Cardiac muscle cell (in vitro differentiated cells and primary cell): ENCODE measurements around the gene ADGRB2. TPM values are rescaled to one million over a fixed set of nuclear protein-coding genes. Genes with fewer than 3 reads are reported as not detected.

ENCODE experiments used
- DNase-seq, 2 donors: peaks; one replicate each; pipeline versions ENCODE4 v3.0.0 to v3.0.0-alpha.2; 2010 to 2017; ENCODE audit warnings: low read depth in 1 of 2, low spot score in 1 of 2
- H3K27ac ChIP-seq: fragments of 200-600 bp; sonication (generic); 2 replicates; pipeline ENCODE4 v1.5.1; 2016
- H3K27me3 ChIP-seq: fragments of 200-600 bp; sonication (generic); 2 replicates; pipeline ENCODE4 v1.6.0; 2016; ENCODE audit warnings: control low read depth
- H3K36me3 ChIP-seq: fragments of 200-600 bp; sonication (generic); 2 replicates; pipeline ENCODE4 v1.5.1; 2016; ENCODE audit warnings: control low read depth
- H3K4me1 ChIP-seq: fragments of 200-600 bp; sonication (generic); 2 replicates; pipeline ENCODE4 v1.8.1; 2017; ENCODE audit warnings: low read depth, mild to moderate bottlenecking, mixed run types
- H3K4me3 ChIP-seq: fragments of 200-600 bp; sonication (generic); 2 replicates; pipeline ENCODE4 v1.5.1; 2016; ENCODE audit warnings: mild to moderate bottlenecking
- H3K9me3 ChIP-seq: fragments of 200-600 bp; sonication (generic); 2 replicates; pipeline ENCODE4 v1.5.1; 2017; ENCODE audit warnings: low read depth, mild to moderate bottlenecking, control low read depth
- CTCF ChIP-seq: IDR thresholded peaks from 2 replicates; pipeline ENCODE4 v1.5.1; 2012; ENCODE audit warnings: low read depth, mild to moderate bottlenecking, low read length
- polyA plus RNA-seq: library from polyadenylated mRNA; unstranded; fragments of >200 nt; fragmentation: Nextera tagmentation; extraction: Ambion mirVana; gene quantifications from 2 replicates; pipeline ENCODE4 v1.2.1, GENCODE V29; 2016
- total RNA-seq: library from RNA; depleted of rRNA; stranded (reverse); fragments of >200 nt; gene quantifications from 2 replicates; pipeline ENCODE4 v1.2.3, GENCODE V29; 2016

Gene ADGRB2
- total and polyA plus RNA-seq, 2 experiments from 2014 or later = 95.0 to 309 TPM

DNA sequence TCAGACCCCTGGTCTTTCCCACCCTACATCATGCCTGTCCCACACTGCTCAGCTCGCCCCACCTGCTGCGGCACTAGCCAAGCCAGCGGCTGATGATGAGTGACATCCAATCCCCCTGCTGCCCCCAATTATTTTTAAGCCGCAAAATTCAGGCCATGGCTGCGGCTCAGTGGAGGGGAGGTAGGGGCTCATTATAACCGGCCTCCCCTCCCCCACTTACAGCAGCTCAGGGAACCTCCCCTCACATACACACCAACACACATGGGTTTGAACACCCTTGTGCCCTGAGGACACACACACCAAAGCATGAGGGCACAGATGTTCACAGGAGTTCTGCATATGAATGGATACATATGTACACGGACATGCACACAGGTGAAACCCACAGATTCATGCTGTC lies 5.3 kb downstream of the ADGRB2 start:
- H3K9me3 ChIP-seq = no peaks in the 10 kb centered on the region
- H3K36me3 ChIP-seq = no peaks in the 10 kb centered on the region
- no peak for TF ChIP-seq CTCF
- H3K27me3 ChIP-seq = no peaks in the 10 kb centered on the region
- H3K27ac ChIP-seq = no peak overlapping the region
- DNase-seq = no peak
- H3K4me3 ChIP-seq = no peak overlapping the region
- peaks cover 44% of the 10 kb centered on the region for H3K4me1 ChIP-seq

- peaks cover 53% of the 10 kb centered on the region for H3K4me1 ChIP-seq
- no peak overlapping the region for H3K4me3 ChIP-seq
- DNase-seq = no peak
- H3K27me3 ChIP-seq = no peaks in the 10 kb centered on the region
- no peak overlapping the region for H3K27ac ChIP-seq
- H3K36me3 ChIP-seq = no peaks in the 10 kb centered on the region
- no peak for TF ChIP-seq CTCF
- H3K9me3 ChIP-seq = no peaks in the 10 kb centered on the region
Measured at GRCh38 chr1:31757989-31758388, 6.2 kb downstream of the ADGRB2 start.

DNA sequence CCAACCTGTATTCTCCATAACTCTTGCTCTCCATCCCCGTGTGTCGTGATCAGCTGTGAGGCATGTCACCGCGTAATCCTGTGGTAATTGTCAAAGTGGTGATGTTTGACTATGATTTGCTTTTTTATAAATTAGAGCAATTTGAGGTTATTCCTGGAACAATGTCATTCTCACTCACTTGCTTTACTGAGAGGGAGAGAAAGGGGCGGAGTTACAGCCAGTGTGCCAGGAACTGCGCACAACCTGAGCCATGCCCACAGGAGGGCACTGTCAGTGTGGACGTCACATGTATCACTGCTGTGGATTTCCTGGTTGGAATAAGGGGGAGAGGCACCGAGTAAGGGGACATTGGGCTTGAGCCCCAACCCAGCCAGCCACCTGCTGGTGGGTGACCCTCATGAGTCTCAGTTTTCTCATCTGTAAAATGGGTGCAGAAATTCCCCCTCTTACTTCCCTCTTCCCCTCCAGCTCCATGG lies 6.9 kb downstream of the ADGRB2 start:
- no peaks in the 10 kb centered on the region for H3K36me3 ChIP-seq
- TF ChIP-seq CTCF = no peak

DNA sequence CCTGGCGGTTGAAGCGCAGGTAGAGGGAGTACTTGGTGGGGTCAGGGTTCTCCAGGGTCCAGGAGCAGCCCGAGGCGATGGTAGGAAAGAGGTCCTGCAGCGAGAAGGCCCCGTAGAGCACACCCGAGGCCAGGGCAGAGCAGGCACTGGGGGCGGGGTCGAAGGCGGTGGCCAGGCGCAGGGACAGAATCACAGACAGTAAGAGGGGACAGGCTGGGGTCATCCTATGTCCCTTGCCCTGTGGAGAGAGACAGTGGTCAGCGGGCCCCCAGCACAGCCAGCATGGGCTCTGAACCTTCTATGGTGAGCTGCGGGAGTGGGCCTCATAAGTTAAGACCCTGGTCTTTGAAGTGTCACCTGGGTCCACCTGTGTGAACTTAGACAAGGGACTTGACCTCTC lies 7.6 kb downstream of the ADGRB2 start:
- no peaks in the 10 kb centered on the region for H3K9me3 ChIP-seq

More for the DNA sequence above, 6.9 kb downstream of the ADGRB2 start:
- Histone ChIP-seq H3K27me3 (no peaks in the 10 kb centered on the region), H3K4me3 (no peak overlapping the region), H3K9me3 (no peaks in the 10 kb centered on the region), H3K4me1 (peaks cover 58% of the 10 kb centered on the region), H3K27ac (no peak overlapping the region)
- DNase-seq = no peak

DNA sequence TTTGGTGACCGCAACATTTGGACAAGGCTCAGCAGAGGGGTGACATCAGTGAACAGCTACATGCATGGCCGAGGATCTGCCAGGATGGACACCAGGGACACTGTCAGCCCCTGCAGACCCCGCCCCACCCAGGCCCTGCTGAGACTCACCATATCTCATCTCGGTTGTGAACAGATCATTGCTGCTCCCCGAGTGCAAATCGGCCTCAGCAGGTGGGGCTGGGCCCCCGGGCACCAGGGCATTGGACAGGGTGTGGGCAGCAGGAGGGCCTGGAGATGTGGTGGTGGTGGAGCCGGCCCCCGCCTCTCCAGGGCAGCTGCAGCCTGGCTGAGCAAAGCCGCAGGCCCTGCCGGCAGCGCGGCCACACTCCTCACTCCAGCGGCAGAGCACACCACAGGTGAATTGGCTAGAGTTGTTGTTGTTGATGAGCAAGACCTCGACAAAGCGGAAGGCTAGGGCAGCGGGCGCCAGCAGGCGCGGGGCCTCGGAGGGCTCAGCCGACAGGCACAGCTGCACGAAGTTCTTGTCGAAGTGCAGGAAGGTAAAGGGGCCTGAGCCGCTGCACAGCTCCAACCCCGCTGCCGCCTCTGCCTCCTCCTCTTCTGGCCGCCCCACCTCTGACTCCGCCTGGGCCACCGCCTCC lies 8.2 kb downstream of the ADGRB2 start:
- Histone ChIP-seq H3K27me3 (no peaks in the 10 kb centered on the region), H3K4me1 (peaks cover 57% of the 10 kb centered on the region), H3K36me3 (no peaks in the 10 kb centered on the region), H3K9me3 (no peaks in the 10 kb centered on the region), H3K27ac (peak overlapping the region; percentile 38), H3K4me3 (no peak overlapping the region)
- no peak for TF ChIP-seq CTCF
- DNase-seq = no peak

More for the DNA sequence above, 7.6 kb downstream of the ADGRB2 start:
- TF ChIP-seq CTCF = no peak
- H3K4me1 ChIP-seq = peaks cover 57% of the 10 kb centered on the region
- no peak for DNase-seq
- H3K27ac ChIP-seq = no peak overlapping the region
- no peaks in the 10 kb centered on the region for H3K36me3 ChIP-seq
- H3K27me3 ChIP-seq = no peaks in the 10 kb centered on the region
- H3K4me3 ChIP-seq = no peak overlapping the region
